SK-N-SH (cell line): ENCODE data around the gene TMEM169. TPM values are rescaled to one million over a fixed set of nuclear protein-coding genes. Genes with fewer than 3 reads are reported as not detected.

Experiments used
- CTCF ChIA-PET: fragments of 300-600, 350-600 bp; formaldehyde crosslinking; extraction: SDS; loops from one replicate; lab custom pipeline; 2021; lab: Yijun Ruan, JAX
- POLR2A ChIA-PET: fragments of 350-600 bp; sonication (Branson Sonifier 250); formaldehyde crosslinking; extraction: SDS; loops from one replicate; lab custom pipeline; 2020; ENCODE audit warnings: antibody characterized with exemption, inconsistent platforms; lab: Yijun Ruan, JAX
- DNase-seq: peaks from one replicate; pipeline ENCODE4 v3.0.0; 2012
- H2AFZ ChIP-seq: fragments of 200-600 bp; sonication (generic); 2 replicates; pipeline ENCODE4 v1.8.1; 2016; ENCODE audit warnings: antibody characterized with exemption, mild to moderate bottlenecking, low read depth
- H3F3A ChIP-seq: fragments of 200-600 bp; sonication (generic); replicated peaks from 2 replicates; pipeline ENCODE3; 2016; ENCODE audit warnings: antibody characterized with exemption, mild to moderate bottlenecking; ENCODE audit not compliant: insufficient read depth
- H3K27ac ChIP-seq, 2 experiments: fragments of 200-500 bp in 1 of 2; fragments of 200-600 bp in 1 of 2; sonication (Bioruptor generic) in 1 of 2; sonication (generic), shearing (Covaris generic) in 1 of 2; 2 replicates each; pipeline versions ENCODE4 v1.5.1 to v1.6.1; 2014 to 2016; ENCODE audit warnings: low read depth in 2 of 2, inconsistent platforms in 1 of 2, low read length in 1 of 2, mild to moderate bottlenecking in 1 of 2, mixed read lengths in 1 of 2
- H3K27me3 ChIP-seq: fragments of 200-600 bp; sonication (generic), shearing (Covaris generic); 2 replicates; pipeline ENCODE4 v1.6.1; 2016; ENCODE audit warnings: mixed run types; ENCODE audit not compliant: insufficient read depth
- H3K36me3 ChIP-seq, 2 experiments: fragments of 200-500 bp in 1 of 2; fragments of 200-600 bp in 1 of 2; sonication (Bioruptor generic) in 1 of 2; sonication (generic) in 1 of 2; replicated peaks in 1 of 2; 2 replicates each; pipeline versions ENCODE3 to v1.5.1; 2014 to 2016; ENCODE audit warnings: low read length in 1 of 2, mild to moderate bottlenecking in 1 of 2; ENCODE audit not compliant: insufficient read depth in 2 of 2, control insufficient read depth in 1 of 2
- H3K4me1 ChIP-seq, 2 experiments: fragments of 200-500 bp in 1 of 2; fragments of 200-600 bp in 1 of 2; sonication (Bioruptor generic) in 1 of 2; sonication (generic), shearing (Covaris generic) in 1 of 2; 2 replicates each; pipeline versions ENCODE4 v1.5.1 to v1.6.1; 2014 to 2016; ENCODE audit warnings: low read depth in 1 of 2, low read length in 1 of 2, mixed run types in 1 of 2; ENCODE audit not compliant: insufficient read depth in 2 of 2, control insufficient read depth in 1 of 2
- H3K4me2 ChIP-seq: fragments of 200-600 bp; sonication (generic), shearing (Covaris generic); 2 replicates; pipeline ENCODE4 v1.6.1; 2017; ENCODE audit warnings: mixed run types
- H3K4me3 ChIP-seq, 2 experiments: fragments of 200-500 bp in 1 of 2; fragments of 200-600 bp in 1 of 2; sonication (Bioruptor generic) in 1 of 2; sonication (generic), shearing (Covaris generic) in 1 of 2; 2 replicates each; pipeline versions ENCODE4 v1.5.1 to v1.8.1; 2014 to 2016; ENCODE audit warnings: low read depth in 2 of 2, inconsistent platforms in 1 of 2, low read length in 1 of 2, mild to moderate bottlenecking in 1 of 2, mixed read lengths in 1 of 2, moderate library complexity in 1 of 2
- H3K79me2 ChIP-seq: fragments of 200-600 bp; sonication (generic); 2 replicates; pipeline ENCODE4 v1.8.1; 2017; ENCODE audit warnings: mild to moderate bottlenecking; ENCODE audit not compliant: insufficient read depth
- H3K9ac ChIP-seq: fragments of 200-600 bp; sonication (generic); 2 replicates; pipeline ENCODE4 v1.6.1; 2017; ENCODE audit warnings: mixed run types
- H3K9me2 ChIP-seq: fragments of 200-600 bp; sonication (generic); 2 replicates; pipeline ENCODE4 v1.6.1; 2017; ENCODE audit warnings: mixed run types
- H3K9me3 ChIP-seq: fragments of 200-600 bp; sonication (generic); 2 replicates; pipeline ENCODE4 v1.6.1; 2017; ENCODE audit warnings: mixed run types, mild to moderate bottlenecking, moderate library complexity
- H4K20me1 ChIP-seq: fragments of 200-600 bp; sonication (generic); 2 replicates; pipeline ENCODE4 v1.6.1; 2017; ENCODE audit warnings: mild to moderate bottlenecking, mixed run types; ENCODE audit not compliant: insufficient read depth
- CHD2 ChIP-seq: fragments of 150-350 bp; IDR thresholded peaks from 2 replicates; pipeline ENCODE4 v1.6.1; 2018; ENCODE audit warnings: low read length; ENCODE audit not compliant: partially characterized antibody
- ELF1 ChIP-seq: IDR thresholded peaks from 2 replicates; pipeline ENCODE4 v1.4.0; 2012
- EZH2phosphoT487 ChIP-seq: fragments of 200-600 bp; sonication (generic); IDR thresholded peaks from 2 replicates; pipeline ENCODE4 v1.6.1; 2017; ENCODE audit warnings: low read depth, mixed run types, mild to moderate bottlenecking, antibody characterized with exemption, moderate library complexity, borderline replicate concordance
- FOSL2 ChIP-seq: IDR thresholded peaks from 2 replicates; pipeline ENCODE4 v1.4.0; 2012; ENCODE audit warnings: low read depth, mild to moderate bottlenecking, moderate library complexity, borderline replicate concordance
- FOXJ3 ChIP-seq: sonication (generic); formaldehyde crosslinking; IDR thresholded peaks from 2 replicates; pipeline ENCODE4 v1.5.1; 2020; ENCODE audit warnings: mild to moderate bottlenecking, missing genetic modification reagents
- GATA2 ChIP-seq: sonication (generic); formaldehyde crosslinking; IDR thresholded peaks from 2 replicates; pipeline ENCODE4 v1.5.0; 2020; ENCODE audit warnings: mild to moderate bottlenecking, missing genetic modification reagents
- NFIC ChIP-seq: IDR thresholded peaks from 2 replicates; pipeline ENCODE4 v1.4.0; 2012; ENCODE audit warnings: borderline replicate concordance
- POLR2AphosphoS5 ChIP-seq: IDR thresholded peaks from 2 replicates; pipeline ENCODE4 v1.6.1; 2012; ENCODE audit warnings: low read depth, low read length
- RCOR1 ChIP-seq: fragments of 150-350 bp; IDR thresholded peaks from 2 replicates; pipeline ENCODE4 v1.6.1; 2017; ENCODE audit warnings: antibody characterized with exemption, low read length
- RFX5 ChIP-seq: IDR thresholded peaks from 2 replicates; pipeline ENCODE4 v1.6.1; 2012; ENCODE audit warnings: mild to moderate bottlenecking, improper control_type of control experiment, low read length
- RXRA ChIP-seq: IDR thresholded peaks from 2 replicates; pipeline ENCODE4 v1.4.0; 2012; ENCODE audit warnings: low read depth, mild to moderate bottlenecking, borderline replicate concordance
- SIN3A ChIP-seq: IDR thresholded peaks from 2 replicates; pipeline ENCODE4 v1.6.1; 2012; ENCODE audit warnings: low read depth, mild to moderate bottlenecking, low read length, moderate library complexity, borderline replicate concordance
- SMC3 ChIP-seq: IDR thresholded peaks from 2 replicates; pipeline ENCODE4 v1.6.1; 2012; ENCODE audit warnings: low read depth, low read length, improper control_type of control experiment
- YY1 ChIP-seq: IDR thresholded peaks from 2 replicates; pipeline ENCODE4 v1.4.0; 2012; ENCODE audit warnings: low read depth, mild to moderate bottlenecking
- WGBS: methylation state at CpG from one replicate; pipeline ENCODE4 v1.1.6; 2017; ENCODE audit warnings: low lambda C conversion rate; 5-methylcytosine and 5-hydroxymethylcytosine counted together
- polyA plus RNA-seq, 3 experiments: library from polyadenylated mRNA; depleted of rRNA; stranded (reverse); fragments of >200 nt; gene quantifications; 2 replicates each; pipeline ENCODE4 v1.2.3, GENCODE V29; 2012
- TF ChIP-seq, protein P1 (sequence below): IDR thresholded peaks from 2 replicates; pipeline ENCODE4 v1.4.0; 2012; ENCODE audit warnings: low read depth
- TF ChIP-seq, protein P2 (sequence below): fragments of 200-600 bp; sonication (generic); IDR thresholded peaks from 2 replicates; pipeline ENCODE4 v1.6.1; 2017; ENCODE audit warnings: antibody characterized with exemption, mild to moderate bottlenecking, moderate library complexity
- TF ChIP-seq, protein P3 (sequence below): IDR thresholded peaks from 2 replicates; pipeline ENCODE4; 2012
- TF ChIP-seq, protein P4 (sequence below): IDR thresholded peaks from 2 replicates; pipeline ENCODE4 v1.4.0; 2012; ENCODE audit warnings: low read depth, borderline replicate concordance
- TF ChIP-seq, protein P5 (sequence below): IDR thresholded peaks from 2 replicates; pipeline ENCODE4 v1.4.0; 2012; ENCODE audit warnings: low read depth, borderline replicate concordance
- TF ChIP-seq, protein P6 (sequence below): IDR thresholded peaks from 2 replicates; pipeline ENCODE4 v1.6.1; 2012; ENCODE audit warnings: mild to moderate bottlenecking, low read depth, low read length, moderate library complexity

The TMEM169 gene
- polyA plus RNA-seq, 1 of the 3 experiments (the other 2 are of a cell fraction): 0.30 TPM

DNA sequence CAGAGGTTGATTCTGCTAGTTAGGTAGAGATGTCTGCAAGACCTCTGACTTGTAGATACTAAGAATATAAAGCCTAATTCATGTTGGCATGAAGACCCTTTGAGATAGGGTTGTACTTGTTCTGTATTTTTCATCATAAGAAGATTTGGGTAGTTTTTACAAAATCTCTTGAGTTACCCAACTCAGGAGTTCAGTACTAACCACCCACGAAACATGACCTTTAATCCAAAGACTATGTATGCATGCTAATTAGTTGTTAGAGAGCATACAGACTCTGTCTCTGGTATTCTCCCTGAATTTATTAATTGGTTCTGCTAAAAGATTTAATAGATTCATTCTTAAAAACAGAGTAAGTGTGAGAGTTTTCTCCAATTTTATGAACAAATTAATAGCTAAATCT is 17.1 kb upstream of the TMEM169 start:
- Histone ChIP-seq H3K4me1 (no peaks in the 10 kb centered on the region), H2AFZ (no peak overlapping the region), H3F3A (no peaks in the 10 kb centered on the region), H3K27me3 (no peaks in the 10 kb centered on the region), H3K4me2 (no peak overlapping the region), H3K27ac (no peak overlapping the region), H3K9me2 (no peaks in the 10 kb centered on the region), H3K79me2 (no peaks in the 10 kb centered on the region), H3K4me3 (no peak overlapping the region), H4K20me1 (no peaks in the 10 kb centered on the region), H3K9ac (no peak overlapping the region), H3K36me3 (peaks cover 13% of the 10 kb centered on the region in 2 experiments), H3K9me3 (no peaks in the 10 kb centered on the region)
- ChIA-PET CTCF (interaction anchor here (0.9 to 1.2 kb wide), 5 partner anchors 11 to 85 kb away, joined by 3 to 5 read pairs (median 4); partner anchors contain the start of genes PECR and TMEM169), POLR2A (no interaction called here)
- TF ChIP-seq, protein P1, sequence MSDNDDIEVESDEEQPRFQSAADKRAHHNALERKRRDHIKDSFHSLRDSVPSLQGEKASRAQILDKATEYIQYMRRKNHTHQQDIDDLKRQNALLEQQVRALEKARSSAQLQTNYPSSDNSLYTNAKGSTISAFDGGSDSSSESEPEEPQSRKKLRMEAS: no peak
- TF ChIP-seq ELF1: no peak
- TF ChIP-seq FOSL2: no peak
- TF ChIP-seq YY1: no peak
- no peak for TF ChIP-seq CHD2
- TF ChIP-seq SMC3: no peak
- no peak for TF ChIP-seq EZH2phosphoT487
- TF ChIP-seq NFIC: no peak
- no peak for TF ChIP-seq SIN3A
- TF ChIP-seq, protein P2, sequence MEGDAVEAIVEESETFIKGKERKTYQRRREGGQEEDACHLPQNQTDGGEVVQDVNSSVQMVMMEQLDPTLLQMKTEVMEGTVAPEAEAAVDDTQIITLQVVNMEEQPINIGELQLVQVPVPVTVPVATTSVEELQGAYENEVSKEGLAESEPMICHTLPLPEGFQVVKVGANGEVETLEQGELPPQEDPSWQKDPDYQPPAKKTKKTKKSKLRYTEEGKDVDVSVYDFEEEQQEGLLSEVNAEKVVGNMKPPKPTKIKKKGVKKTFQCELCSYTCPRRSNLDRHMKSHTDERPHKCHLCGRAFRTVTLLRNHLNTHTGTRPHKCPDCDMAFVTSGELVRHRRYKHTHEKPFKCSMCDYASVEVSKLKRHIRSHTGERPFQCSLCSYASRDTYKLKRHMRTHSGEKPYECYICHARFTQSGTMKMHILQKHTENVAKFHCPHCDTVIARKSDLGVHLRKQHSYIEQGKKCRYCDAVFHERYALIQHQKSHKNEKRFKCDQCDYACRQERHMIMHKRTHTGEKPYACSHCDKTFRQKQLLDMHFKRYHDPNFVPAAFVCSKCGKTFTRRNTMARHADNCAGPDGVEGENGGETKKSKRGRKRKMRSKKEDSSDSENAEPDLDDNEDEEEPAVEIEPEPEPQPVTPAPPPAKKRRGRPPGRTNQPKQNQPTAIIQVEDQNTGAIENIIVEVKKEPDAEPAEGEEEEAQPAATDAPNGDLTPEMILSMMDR: no peak
- no peak for TF ChIP-seq RCOR1
- TF ChIP-seq, protein P3, sequence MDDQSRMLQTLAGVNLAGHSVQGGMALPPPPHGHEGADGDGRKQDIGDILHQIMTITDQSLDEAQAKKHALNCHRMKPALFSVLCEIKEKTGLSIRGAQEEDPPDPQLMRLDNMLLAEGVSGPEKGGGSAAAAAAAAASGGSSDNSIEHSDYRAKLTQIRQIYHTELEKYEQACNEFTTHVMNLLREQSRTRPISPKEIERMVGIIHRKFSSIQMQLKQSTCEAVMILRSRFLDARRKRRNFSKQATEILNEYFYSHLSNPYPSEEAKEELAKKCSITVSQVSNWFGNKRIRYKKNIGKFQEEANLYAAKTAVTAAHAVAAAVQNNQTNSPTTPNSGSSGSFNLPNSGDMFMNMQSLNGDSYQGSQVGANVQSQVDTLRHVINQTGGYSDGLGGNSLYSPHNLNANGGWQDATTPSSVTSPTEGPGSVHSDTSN: no peak
- TF ChIP-seq RFX5: no peak
- no peak for TF ChIP-seq POLR2AphosphoS5
- no peak for TF ChIP-seq FOXJ3 (CRISPR knock-in tag)
- TF ChIP-seq, protein P4, sequence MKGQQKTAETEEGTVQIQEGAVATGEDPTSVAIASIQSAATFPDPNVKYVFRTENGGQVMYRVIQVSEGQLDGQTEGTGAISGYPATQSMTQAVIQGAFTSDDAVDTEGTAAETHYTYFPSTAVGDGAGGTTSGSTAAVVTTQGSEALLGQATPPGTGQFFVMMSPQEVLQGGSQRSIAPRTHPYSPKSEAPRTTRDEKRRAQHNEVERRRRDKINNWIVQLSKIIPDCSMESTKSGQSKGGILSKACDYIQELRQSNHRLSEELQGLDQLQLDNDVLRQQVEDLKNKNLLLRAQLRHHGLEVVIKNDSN: no peak
- TF ChIP-seq, protein P5, sequence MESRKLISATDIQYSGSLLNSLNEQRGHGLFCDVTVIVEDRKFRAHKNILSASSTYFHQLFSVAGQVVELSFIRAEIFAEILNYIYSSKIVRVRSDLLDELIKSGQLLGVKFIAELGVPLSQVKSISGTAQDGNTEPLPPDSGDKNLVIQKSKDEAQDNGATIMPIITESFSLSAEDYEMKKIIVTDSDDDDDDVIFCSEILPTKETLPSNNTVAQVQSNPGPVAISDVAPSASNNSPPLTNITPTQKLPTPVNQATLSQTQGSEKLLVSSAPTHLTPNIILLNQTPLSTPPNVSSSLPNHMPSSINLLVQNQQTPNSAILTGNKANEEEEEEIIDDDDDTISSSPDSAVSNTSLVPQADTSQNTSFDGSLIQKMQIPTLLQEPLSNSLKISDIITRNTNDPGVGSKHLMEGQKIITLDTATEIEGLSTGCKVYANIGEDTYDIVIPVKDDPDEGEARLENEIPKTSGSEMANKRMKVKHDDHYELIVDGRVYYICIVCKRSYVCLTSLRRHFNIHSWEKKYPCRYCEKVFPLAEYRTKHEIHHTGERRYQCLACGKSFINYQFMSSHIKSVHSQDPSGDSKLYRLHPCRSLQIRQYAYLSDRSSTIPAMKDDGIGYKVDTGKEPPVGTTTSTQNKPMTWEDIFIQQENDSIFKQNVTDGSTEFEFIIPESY: no peak
- no peak for TF ChIP-seq GATA2
- TF ChIP-seq, protein P6, sequence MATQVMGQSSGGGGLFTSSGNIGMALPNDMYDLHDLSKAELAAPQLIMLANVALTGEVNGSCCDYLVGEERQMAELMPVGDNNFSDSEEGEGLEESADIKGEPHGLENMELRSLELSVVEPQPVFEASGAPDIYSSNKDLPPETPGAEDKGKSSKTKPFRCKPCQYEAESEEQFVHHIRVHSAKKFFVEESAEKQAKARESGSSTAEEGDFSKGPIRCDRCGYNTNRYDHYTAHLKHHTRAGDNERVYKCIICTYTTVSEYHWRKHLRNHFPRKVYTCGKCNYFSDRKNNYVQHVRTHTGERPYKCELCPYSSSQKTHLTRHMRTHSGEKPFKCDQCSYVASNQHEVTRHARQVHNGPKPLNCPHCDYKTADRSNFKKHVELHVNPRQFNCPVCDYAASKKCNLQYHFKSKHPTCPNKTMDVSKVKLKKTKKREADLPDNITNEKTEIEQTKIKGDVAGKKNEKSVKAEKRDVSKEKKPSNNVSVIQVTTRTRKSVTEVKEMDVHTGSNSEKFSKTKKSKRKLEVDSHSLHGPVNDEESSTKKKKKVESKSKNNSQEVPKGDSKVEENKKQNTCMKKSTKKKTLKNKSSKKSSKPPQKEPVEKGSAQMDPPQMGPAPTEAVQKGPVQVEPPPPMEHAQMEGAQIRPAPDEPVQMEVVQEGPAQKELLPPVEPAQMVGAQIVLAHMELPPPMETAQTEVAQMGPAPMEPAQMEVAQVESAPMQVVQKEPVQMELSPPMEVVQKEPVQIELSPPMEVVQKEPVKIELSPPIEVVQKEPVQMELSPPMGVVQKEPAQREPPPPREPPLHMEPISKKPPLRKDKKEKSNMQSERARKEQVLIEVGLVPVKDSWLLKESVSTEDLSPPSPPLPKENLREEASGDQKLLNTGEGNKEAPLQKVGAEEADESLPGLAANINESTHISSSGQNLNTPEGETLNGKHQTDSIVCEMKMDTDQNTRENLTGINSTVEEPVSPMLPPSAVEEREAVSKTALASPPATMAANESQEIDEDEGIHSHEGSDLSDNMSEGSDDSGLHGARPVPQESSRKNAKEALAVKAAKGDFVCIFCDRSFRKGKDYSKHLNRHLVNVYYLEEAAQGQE: no peak
- no peak for TF ChIP-seq RXRA
- WGBS: 93% methylated on average over 1 of the region's 1 CpG
- DNase-seq: no peak
